GM12878 (cell line): ENCODE results near the gene OGFOD2. TPM values are rescaled to one million over a fixed set of nuclear protein-coding genes. Genes with fewer than 3 reads are reported as not detected.

Experiments used
- ATAC-seq: fragments of 200-7000 bp; cut with Tn5 transposase; 3 replicates; pipeline ENCODE4 v1.9.1; 2020; ENCODE audit warnings: mild to moderate bottlenecking, moderate library complexity
- BruUV-seq: library from RNA; stranded (reverse); fragments of 400-500 nt; replicated peaks from 2 replicates; lab custom pipeline; 2021; lab: Mats Ljungman, UMichigan
- CTCF ChIA-PET: fragments of 300-600 bp; sonication (Branson Sonifier 250); formaldehyde crosslinking; extraction: SDS; loops from one replicate; lab custom pipeline; 2021; ENCODE audit warnings: inconsistent platforms; lab: Yijun Ruan, JAX
- POLR2A ChIA-PET: fragments of 350-600 bp; formaldehyde crosslinking; extraction: SDS; loops from one replicate; lab custom pipeline; 2021; ENCODE audit warnings: inconsistent platforms; lab: Charles Lee
- RAD21 ChIA-PET: fragments of 300-600 bp; sonication (Branson Sonifier 250); formaldehyde crosslinking; loops from one replicate; lab custom pipeline; 2023; ENCODE audit warnings: antibody characterized with exemption; ENCODE audit not compliant: unreplicated experiment; lab: Charles Lee
- SMC1A ChIA-PET: fragments of 300-600 bp; sonication (Branson Sonifier 250); formaldehyde crosslinking; loops from one replicate; lab custom pipeline; 2023; ENCODE audit not compliant: unreplicated experiment, uncharacterized antibody; lab: Charles Lee
- DNase-seq: peaks from one replicate; pipeline ENCODE4 v3.0.0-alpha.2; 2011; ENCODE audit warnings: low read depth, low spot score
- FAIRE-seq: peaks from 3 replicates; lab custom pipeline; 2011; peaks lifted over from hg19 to GRCh38; lab: Jason Lieb, UNC
- H2AFZ ChIP-seq: 2 replicates; pipeline ENCODE4 v1.6.0; 2011; ENCODE audit warnings: low read depth, low read length, control low read depth; ENCODE audit not compliant: control insufficient read depth
- H3K27ac ChIP-seq: 2 replicates; pipeline ENCODE4 v1.5.1; 2011; ENCODE audit warnings: control low read depth; ENCODE audit not compliant: control insufficient read depth, insufficient read depth
- H3K27me3 ChIP-seq, 2 experiments: replicated peaks in 1 of 2; 2 replicates each; pipeline versions ENCODE4 v1.6.0 to v1.6.1; 2011; ENCODE audit warnings: low read length in 1 of 2; ENCODE audit not compliant: control insufficient read depth in 2 of 2, insufficient read depth in 2 of 2
- H3K36me3 ChIP-seq, 2 experiments: 2 replicates each; pipeline ENCODE4 v1.5.1; 2011; ENCODE audit warnings: low read length in 1 of 2; ENCODE audit not compliant: control insufficient read depth in 2 of 2, insufficient read depth in 2 of 2
- H3K4me1 ChIP-seq: 2 replicates; pipeline ENCODE4 v1.6.1; 2011; ENCODE audit warnings: mild to moderate bottlenecking, low read length, moderate library complexity, mixed read lengths; ENCODE audit not compliant: control insufficient read depth, insufficient read depth
- H3K4me2 ChIP-seq: 2 replicates; pipeline ENCODE4 v1.6.0; 2011; ENCODE audit warnings: control low read depth; ENCODE audit not compliant: control insufficient read depth, insufficient read depth
- H3K4me3 ChIP-seq: fragments of 200-600 bp; sonication (generic); 2 replicates; pipeline ENCODE4 v1.5.1; 2016
- H3K79me2 ChIP-seq: 2 replicates; pipeline ENCODE4 v1.6.0; 2011; ENCODE audit warnings: low read length; ENCODE audit not compliant: control insufficient read depth, insufficient read depth
- H3K9ac ChIP-seq: 2 replicates; pipeline ENCODE4 v1.8.0; 2011; ENCODE audit warnings: low read length, control low read depth, mixed read lengths; ENCODE audit not compliant: control insufficient read depth, insufficient read depth
- H3K9me3 ChIP-seq: replicated peaks from 3 replicates; pipeline ENCODE4 v1.5.1; 2011; ENCODE audit warnings: mild to moderate bottlenecking, low read length; ENCODE audit not compliant: control insufficient read depth, insufficient read depth
- H4K20me1 ChIP-seq: 2 replicates; pipeline ENCODE4 v1.6.0; 2011; ENCODE audit not compliant: control insufficient read depth, insufficient read depth
- CBX3 ChIP-seq: fragments of 200-600 bp; sonication (generic); IDR thresholded peaks from 2 replicates; pipeline ENCODE4 v1.6.1; 2016; ENCODE audit warnings: low read depth, borderline replicate concordance
- NBN ChIP-seq: fragments of 450-650 bp; IDR thresholded peaks from 2 replicates; pipeline ENCODE4 v1.6.1; 2016
- POU2F2 ChIP-seq: IDR thresholded peaks from 3 replicates; pipeline ENCODE4 v1.6.1; 2011; ENCODE audit warnings: low read depth, mild to moderate bottlenecking, low read length, borderline replicate concordance
- RAD51 ChIP-seq: fragments of 450-650 bp; IDR thresholded peaks from 2 replicates; pipeline ENCODE4 v1.6.1; 2016; ENCODE audit warnings: moderate library complexity, mild to moderate bottlenecking, inconsistent platforms
- SMAD1 ChIP-seq: fragments of 450-650 bp; IDR thresholded peaks from 2 replicates; pipeline ENCODE4 v1.6.1; 2018; ENCODE audit warnings: mild to moderate bottlenecking, low read depth; ENCODE audit not compliant: partially characterized antibody
- SREBF2 ChIP-seq: IDR thresholded peaks from 2 replicates; pipeline ENCODE4 v1.6.1; 2012; ENCODE audit warnings: mild to moderate bottlenecking, low read length
- STAT3 ChIP-seq: IDR thresholded peaks from 2 replicates; pipeline ENCODE4 v1.6.1; 2011; ENCODE audit warnings: low read depth, low read length, improper control_type of control experiment
- SUZ12 ChIP-seq: fragments of 200-600 bp; sonication (generic); IDR thresholded peaks from one replicate; pipeline ENCODE4 v1.6.1; 2018; ENCODE audit warnings: antibody characterized with exemption, mild to moderate bottlenecking; ENCODE audit not compliant: unreplicated experiment
- USF2 ChIP-seq: IDR thresholded peaks from 2 replicates; pipeline ENCODE4 v1.6.1; 2011; ENCODE audit warnings: low read depth, low read length, improper control_type of control experiment, borderline replicate concordance
- ZNF217 ChIP-seq: fragments of 450-650 bp; IDR thresholded peaks from 2 replicates; pipeline ENCODE4 v1.6.1; 2017; ENCODE audit warnings: antibody characterized with exemption, mild to moderate bottlenecking
- WGBS: methylation state at CpG from one replicate; pipeline ENCODE4 v1.1.6; 2016; ENCODE audit warnings: low lambda C conversion rate; ENCODE audit not compliant: insufficient replicate concordance, insufficient coverage; ENCODE audit errors: missing lambda C conversion rate; 5-methylcytosine and 5-hydroxymethylcytosine counted together
- in situ Hi-C: fragments of 300-500 bp; cut with MboI; formaldehyde crosslinking; loops from 9 replicates; pipeline ENCODE4 v1.14.3; 2018; ENCODE audit warnings: mixed read lengths
- intact Hi-C: fragments of 100-400 bp; cut with micrococcal nuclease; formaldehyde crosslinking; loops from one replicate; pipeline ENCODE4 v1.14.2; 2022; ENCODE audit not compliant: unreplicated experiment
- polyA plus RNA-seq, 11 experiments: library from polyadenylated mRNA; depleted of rRNA in 4 of 11; unstranded in 6 of 11; stranded (reverse) in 5 of 11; fragments of >200 nt; fragmentation: Nextera tagmentation in 4 of 11; fragmentation: Illumina TruSeq in 1 of 11; extraction: Ambion mirVana in 4 of 11; extraction: Trizol in 1 of 11; gene quantifications; 1 replicate in 1 of 11; 2 replicates in 10 of 11; pipeline versions ENCODE4 v1.2.1 to v1.2.3, GENCODE V29; 2011 to 2016; ENCODE audit warnings: inconsistent platforms in 2 of 11, missing spikeins in 2 of 11, low read depth in 1 of 11
- total RNA-seq, 4 experiments: library from RNA; depleted of rRNA in 3 of 4; stranded (reverse); fragments of >200 nt in 3 of 4; fragmentation: Illumina TruSeq in 1 of 4; extraction: Trizol in 1 of 4; gene quantifications; 2 replicates each; pipeline versions ENCODE4 v1.2.1 to v1.2.3, GENCODE V29; 2013 to 2021
- TF ChIP-seq, protein P1 (sequence below): fragments of 450-650 bp; IDR thresholded peaks from 2 replicates; pipeline ENCODE4 v1.6.1; 2016; ENCODE audit warnings: mild to moderate bottlenecking
- TF ChIP-seq, protein P2 (sequence below): fragments of 150-350 bp; IDR thresholded peaks from 2 replicates; pipeline ENCODE4 v1.6.1; 2014; ENCODE audit warnings: mild to moderate bottlenecking, low read depth, low read length

Gene OGFOD2
- total and polyA plus RNA-seq, 10 of the 15 experiments (the other 5 are each of a cell fraction or from before 2014, with no cell fraction given) = 0.93 to 29.2 (median 16.3) TPM

DNA sequence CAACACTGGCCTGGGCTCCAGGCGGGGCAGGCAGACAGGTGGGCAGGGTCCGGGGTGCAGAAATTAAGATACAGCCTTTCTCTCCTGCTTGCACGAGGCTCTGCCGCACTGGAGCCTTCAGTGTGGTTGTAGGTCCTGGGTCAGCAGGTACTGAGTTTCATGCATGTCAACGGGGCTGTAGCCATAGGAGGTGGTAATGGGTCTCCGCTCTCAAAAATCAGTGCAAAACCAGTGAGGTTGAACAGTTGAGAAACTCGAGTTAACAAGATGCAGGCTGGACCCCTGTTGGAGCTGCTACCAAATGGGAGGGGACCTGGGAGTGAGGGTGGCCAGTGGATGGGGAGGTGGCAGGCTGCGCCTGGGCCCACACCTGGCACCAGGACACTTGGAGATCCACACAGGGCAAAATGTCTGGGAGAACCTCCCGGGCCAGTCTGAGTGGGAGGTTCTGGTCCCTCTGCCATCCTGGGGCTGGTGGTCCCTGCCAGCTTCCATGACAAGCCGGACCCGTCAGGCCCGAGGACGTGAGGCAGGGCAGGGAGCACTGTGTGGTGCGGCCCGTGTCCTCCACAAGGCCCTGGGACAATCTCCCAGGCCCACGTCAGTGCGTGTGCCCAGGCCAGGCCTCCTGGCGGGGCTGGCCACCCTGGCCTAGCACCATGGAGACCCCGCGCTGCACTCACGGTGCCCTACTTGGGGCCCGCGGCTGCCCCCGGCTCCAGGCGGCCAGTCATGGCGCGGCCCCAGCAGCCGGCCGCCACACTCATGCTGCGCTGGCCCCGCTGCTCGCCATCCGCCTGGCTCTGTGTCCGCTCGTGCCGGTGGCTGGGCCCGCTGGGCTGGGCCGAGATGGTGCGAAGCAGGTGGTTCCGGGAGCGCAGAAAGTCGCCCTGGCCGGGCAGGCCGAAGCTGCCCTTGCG lies 10.6 kb downstream of the OGFOD2 start:
- FAIRE-seq = no peak
- H3K27me3 ChIP-seq = no peaks in the 10 kb centered on the region
- in situ Hi-C loops = no loop called here
- no peak for TF ChIP-seq ZNF217
- TF ChIP-seq SREBF2 = no peak
- TF ChIP-seq, protein P1, sequence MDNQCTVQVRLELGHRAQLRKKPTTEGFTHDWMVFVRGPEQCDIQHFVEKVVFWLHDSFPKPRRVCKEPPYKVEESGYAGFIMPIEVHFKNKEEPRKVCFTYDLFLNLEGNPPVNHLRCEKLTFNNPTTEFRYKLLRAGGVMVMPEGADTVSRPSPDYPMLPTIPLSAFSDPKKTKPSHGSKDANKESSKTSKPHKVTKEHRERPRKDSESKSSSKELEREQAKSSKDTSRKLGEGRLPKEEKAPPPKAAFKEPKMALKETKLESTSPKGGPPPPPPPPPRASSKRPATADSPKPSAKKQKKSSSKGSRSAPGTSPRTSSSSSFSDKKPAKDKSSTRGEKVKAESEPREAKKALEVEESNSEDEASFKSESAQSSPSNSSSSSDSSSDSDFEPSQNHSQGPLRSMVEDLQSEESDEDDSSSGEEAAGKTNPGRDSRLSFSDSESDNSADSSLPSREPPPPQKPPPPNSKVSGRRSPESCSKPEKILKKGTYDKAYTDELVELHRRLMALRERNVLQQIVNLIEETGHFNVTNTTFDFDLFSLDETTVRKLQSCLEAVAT = no peak
- TF ChIP-seq CBX3 = no peak
- no peak for TF ChIP-seq RAD51
- TF ChIP-seq SMAD1 = no peak
- TF ChIP-seq POU2F2 = no peak
- no peak for TF ChIP-seq STAT3
- TF ChIP-seq USF2 = no peak
- TF ChIP-seq SUZ12 = no peak
- no peak for TF ChIP-seq NBN
- TF ChIP-seq, protein P2, sequence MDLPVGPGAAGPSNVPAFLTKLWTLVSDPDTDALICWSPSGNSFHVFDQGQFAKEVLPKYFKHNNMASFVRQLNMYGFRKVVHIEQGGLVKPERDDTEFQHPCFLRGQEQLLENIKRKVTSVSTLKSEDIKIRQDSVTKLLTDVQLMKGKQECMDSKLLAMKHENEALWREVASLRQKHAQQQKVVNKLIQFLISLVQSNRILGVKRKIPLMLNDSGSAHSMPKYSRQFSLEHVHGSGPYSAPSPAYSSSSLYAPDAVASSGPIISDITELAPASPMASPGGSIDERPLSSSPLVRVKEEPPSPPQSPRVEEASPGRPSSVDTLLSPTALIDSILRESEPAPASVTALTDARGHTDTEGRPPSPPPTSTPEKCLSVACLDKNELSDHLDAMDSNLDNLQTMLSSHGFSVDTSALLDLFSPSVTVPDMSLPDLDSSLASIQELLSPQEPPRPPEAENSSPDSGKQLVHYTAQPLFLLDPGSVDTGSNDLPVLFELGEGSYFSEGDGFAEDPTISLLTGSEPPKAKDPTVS = no peak
- no peak overlapping the region for H3K9ac ChIP-seq
- POLR2A ChIA-PET = no interaction called here
- no peak for ATAC-seq
- H3K4me1 ChIP-seq = peaks cover 10% of the 10 kb centered on the region
- SMC1A ChIA-PET = no interaction called here
- 84% methylated on average over 31 of the region's 45 CpGs for WGBS
- H3K79me2 ChIP-seq = peaks cover 12% of the 10 kb centered on the region
- intact Hi-C loops = no loop called here
- peaks cover 0 to 2% of the 10 kb centered on the region in 2 experiments; a peak in 2 of 4 replicates for H3K36me3 ChIP-seq
- no peak overlapping the region for H3K4me3 ChIP-seq
- H3K9me3 ChIP-seq = no peaks in the 10 kb centered on the region
- no peaks in the 10 kb centered on the region for H4K20me1 ChIP-seq
- no peak overlapping the region for H3K4me2 ChIP-seq
- RAD21 ChIA-PET = no interaction called here
- no TSS peak for BruUV-seq
- H2AFZ ChIP-seq = no peak overlapping the region
- CTCF ChIA-PET = interaction anchor here (0.6 kb wide), 1 partner anchor 13 kb away, joined by 3 read pairs; no protein-coding TSS in a partner anchor
- H3K27ac ChIP-seq = no peak overlapping the region
- DNase-seq = no peak
